Stimulated activated CD8-positive, alpha-beta memory T cell treated with anti-CD3 and anti-CD28 coated beads, Interleukin-15, amount 100 ng/mL, for 24 hours (primary cell): ENCODE measurements around the gene OVCH1.

Experiments used
- DNase-seq: peaks from one replicate; pipeline ENCODE4 v3.0.0-alpha.2; 2020; ENCODE audit warnings: low read depth

Gene OVCH1, protein sequence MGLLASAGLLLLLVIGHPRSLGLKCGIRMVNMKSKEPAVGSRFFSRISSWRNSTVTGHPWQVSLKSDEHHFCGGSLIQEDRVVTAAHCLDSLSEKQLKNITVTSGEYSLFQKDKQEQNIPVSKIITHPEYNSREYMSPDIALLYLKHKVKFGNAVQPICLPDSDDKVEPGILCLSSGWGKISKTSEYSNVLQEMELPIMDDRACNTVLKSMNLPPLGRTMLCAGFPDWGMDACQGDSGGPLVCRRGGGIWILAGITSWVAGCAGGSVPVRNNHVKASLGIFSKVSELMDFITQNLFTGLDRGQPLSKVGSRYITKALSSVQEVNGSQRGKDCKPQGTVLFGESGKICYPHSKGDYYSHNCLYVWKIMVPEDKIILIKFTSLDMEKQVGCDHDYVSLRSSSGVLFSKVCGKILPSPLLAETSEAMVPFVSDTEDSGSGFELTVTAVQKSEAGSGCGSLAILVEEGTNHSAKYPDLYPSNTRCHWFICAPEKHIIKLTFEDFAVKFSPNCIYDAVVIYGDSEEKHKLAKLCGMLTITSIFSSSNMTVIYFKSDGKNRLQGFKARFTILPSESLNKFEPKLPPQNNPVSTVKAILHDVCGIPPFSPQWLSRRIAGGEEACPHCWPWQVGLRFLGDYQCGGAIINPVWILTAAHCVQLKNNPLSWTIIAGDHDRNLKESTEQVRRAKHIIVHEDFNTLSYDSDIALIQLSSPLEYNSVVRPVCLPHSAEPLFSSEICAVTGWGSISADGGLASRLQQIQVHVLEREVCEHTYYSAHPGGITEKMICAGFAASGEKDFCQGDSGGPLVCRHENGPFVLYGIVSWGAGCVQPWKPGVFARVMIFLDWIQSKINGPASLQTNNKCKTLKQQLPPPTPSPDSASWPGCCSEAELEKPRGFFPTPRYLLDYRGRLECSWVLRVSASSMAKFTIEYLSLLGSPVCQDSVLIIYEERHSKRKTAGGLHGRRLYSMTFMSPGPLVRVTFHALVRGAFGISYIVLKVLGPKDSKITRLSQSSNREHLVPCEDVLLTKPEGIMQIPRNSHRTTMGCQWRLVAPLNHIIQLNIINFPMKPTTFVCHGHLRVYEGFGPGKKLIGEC

GRCh38 chr12:29497588-29497987, at the start of gene OVCH1:
TSS of gene OVCH1 (minus strand) at chr12:29497686. CDS start at chr12:29497686, 0 bp downstream.
- no peak for DNase-seq

DNA sequence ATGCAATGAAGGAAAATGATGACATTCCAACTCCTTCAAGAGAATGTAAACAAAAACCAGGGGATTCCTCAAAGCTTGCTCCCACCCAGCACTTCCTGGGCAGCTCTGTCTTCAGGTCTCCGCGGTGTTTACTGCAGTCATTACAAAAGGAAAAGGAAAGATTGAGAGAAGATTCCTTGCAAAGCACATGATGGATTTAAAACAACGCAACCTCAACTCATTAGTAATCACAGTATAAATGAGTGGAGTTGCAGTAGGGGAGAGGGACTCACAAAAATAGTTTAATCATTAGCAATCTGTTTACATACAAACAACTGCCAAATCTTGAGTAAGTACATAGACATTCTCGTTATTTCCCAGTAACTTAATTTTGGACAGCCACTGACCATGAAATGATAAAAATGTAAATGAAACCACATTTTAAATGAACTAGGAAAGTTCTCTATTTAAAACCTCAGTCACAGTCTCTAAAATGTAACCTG, 49.7 kb upstream of the OVCH1 start:
- no peak for DNase-seq

DNA sequence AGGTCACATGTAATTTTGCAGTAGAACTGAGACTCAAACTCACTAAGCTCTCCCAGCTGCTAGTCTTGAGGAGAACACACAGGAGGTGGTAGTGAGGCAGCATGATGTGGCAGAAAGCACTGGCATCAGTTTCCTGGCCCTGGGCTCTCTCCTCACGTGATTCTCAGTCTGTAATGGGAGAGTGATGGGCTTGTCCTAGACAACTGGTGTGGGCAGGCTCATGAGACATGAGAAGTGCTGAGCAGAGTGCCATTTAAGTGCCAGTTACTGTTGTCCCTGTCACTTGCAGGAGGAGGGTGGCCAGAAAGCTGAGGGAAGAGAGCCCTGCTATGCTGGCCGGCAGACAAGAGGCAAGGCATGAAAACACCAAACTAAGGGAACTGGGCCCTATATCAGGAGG, 48.5 kb upstream of the OVCH1 start:
- DNase-seq, result no peak

- no peak for DNase-seq
Observed at GRCh38 chr12:29545102-29545467, 47.6 kb upstream of the OVCH1 start.

- no peak for DNase-seq
Observed at GRCh38 chr12:29544428-29545101, 47.1 kb upstream of the OVCH1 start.

DNA sequence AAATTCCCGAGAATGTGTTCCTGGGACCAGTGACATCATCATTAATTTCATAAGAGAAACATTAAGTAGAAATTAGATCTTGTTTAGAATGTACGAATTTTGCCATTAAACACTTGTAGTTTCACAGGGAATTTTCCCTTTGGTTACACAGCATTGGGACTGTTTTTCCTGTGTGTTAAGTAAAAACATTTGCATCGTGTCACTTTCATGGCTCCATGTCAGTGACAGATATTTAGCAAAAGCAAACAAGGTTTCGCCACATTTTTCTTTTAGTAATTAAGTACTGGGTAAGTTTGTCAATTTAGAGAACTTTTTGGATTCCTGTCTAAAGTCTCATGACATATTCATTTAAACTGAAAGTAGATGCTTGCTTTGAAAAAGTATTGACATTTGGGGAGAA, 45.5 kb upstream of the OVCH1 start:
- no peak for DNase-seq

- DNase-seq, result no peak
Observed at GRCh38 chr12:29537298-29537697, 39.8 kb upstream of the OVCH1 start.

DNA sequence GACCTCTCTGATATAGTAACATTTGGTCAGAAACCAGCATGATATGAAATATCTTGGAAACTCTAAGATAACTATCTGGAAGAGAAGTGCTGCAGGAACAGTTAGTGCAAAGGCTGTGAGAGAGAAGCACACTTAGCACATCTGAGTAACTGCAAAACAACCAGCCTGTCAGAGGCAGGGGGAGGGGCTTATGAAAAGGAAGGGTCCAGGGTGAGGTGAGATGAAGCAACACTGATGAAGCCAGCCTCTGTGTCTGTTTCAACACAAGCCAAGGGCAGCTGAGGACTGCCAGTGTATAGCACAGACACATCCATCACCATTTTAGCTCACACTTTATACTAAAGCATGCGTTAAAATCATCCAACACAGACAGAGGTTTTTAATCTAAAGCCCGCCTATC, 37.4 kb upstream of the OVCH1 start:
- no peak for DNase-seq

DNA sequence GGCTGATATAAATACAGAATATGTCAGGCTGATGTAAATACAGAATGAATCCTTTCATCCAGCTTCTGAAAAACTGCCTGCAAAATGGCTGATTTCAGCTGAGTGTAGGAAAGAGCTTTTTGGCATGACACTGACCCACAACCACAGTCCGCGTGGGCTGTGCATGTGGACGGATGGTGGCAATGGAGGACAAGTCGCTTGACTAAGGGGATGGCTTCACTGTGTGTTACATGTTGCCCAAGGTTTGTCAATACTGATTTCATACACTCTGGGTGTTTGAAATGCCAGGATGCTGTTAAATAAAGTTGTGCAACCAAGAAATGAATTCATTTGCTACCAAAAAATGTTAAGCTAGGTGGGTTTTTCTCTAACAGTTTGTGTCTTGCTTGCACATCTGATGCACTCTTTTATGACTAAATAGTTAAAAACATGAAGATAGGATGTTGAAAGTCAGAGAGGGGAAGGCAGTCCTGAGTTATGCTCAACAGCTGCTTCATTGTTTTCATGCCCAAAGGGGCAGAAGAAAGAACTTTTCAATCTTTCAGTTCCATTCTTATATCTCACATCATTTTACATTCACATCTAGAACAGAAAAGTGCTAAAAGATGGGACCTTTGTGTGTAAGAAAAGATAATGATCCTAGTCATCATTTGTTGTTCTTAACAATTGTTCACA, 36.5 kb upstream of the OVCH1 start:
- no peak for DNase-seq

DNA sequence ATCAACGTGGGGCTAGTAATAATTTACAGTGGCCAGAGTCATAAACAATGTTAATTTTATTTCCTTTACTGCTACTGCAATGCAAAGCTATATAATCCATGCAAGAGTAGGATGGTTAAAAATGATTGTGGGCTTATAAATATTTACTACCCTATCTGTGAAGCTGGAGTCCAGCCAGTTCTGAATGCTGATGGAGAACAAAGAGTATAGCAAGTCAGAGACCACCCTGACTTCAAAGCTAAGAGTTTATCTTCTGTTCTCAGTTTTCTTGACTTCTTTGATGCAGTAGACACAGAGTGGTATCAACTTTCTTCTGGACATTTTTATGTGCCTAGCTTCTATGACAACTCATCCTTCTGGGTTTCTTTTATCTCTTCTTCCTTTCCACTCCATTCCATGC, 34.0 kb upstream of the OVCH1 start:
- no peak for DNase-seq

GRCh38 chr12:29530436-29530835, 33.0 kb upstream of the OVCH1 start:
- DNase-seq, result no peak

DNA sequence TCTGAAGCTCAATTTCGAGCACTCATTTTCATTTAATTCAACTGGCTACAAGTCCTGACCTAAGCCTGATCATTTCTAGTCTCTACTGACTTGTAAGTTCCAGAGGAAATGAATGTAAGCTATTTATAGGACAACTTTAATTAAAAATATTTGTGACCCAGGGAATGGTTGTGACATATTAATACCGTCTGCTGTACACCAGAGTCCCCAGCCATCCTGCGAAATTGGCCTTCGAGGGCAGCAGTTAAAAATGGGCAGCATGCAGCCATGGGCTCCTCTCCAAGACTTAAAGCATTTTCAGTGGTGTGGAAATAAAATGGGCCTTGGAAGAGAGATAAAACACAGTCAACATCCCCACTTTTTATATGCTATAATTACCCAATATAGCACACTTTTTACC, 30.7 kb upstream of the OVCH1 start:
- DNase-seq, result no peak

DNA sequence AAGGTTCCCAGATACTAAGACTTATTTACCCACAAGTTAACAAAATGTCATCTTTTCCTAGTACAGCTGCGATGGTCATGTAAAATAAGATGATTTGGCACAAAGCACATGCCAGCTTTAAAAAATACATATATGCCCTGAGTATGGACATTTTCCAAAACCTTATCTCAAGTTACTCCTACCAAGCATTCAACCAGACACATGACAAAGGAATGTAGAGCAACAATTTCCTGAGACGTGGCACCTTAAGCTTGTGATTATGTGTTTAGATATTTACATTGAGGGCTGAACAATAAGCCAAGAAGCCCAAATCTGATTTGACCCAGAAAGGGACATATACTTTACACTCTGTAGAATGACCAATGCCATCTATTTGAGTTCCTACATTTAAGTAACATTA, 24.5 kb upstream of the OVCH1 start:
- no peak for DNase-seq

GRCh38 chr12:29519585-29520182, 22.2 kb upstream of the OVCH1 start:
- no peak for DNase-seq

GRCh38 chr12:29518407-29518806, 20.9 kb upstream of the OVCH1 start:
- no peak for DNase-seq

- DNase-seq, result no peak
Observed at GRCh38 chr12:29517264-29517663, 19.8 kb upstream of the OVCH1 start.

DNA sequence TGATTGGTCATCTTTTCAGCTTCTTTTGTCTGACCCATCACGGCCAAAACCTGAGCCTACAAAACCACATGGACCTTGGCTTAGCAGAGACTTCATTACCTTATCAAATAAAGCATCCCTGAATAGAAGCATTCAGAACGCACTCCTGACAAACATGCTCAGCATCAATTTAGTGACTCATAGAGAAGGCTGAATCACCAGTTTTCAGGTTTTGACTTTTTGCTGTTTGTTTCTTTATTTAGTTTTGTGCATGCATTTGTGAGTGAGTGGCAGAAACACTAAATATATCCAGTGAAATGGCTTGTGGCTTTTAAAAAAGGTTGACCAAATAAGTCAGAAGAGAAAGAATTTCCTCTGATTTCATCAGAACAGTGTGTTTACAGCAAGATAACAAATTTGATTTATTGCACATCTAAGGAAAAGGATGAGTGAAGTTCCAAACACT, 19.0 kb upstream of the OVCH1 start:
- no peak for DNase-seq

DNA sequence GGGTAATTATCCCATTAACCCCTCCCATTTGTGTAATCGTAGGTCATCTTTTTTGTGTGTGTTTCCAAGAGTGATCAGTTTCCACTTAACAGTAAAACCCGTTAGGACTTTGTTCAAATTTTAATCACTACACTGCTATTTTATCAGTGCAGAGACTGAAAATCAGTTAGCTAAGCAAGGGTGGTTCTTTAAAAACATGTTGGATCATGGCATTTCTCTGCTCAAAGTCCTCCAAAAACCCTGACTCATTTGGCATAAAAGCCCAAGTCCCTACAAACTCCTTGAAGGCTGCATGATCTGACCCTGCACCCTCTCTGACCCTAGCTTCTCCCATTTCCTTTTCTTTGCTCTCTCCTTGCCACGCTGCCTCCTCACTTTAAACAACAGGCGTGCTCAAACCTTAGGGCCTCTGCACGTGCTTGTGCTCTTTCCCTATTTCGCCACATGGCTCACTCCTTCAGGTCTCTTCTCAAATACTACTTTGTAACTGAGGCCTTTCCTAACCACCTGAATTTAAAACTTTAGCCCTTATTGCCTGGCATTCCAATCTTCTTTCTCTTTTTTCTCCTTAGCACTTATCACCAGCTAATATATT, 13.2 kb upstream of the OVCH1 start:
- DNase-seq, result no peak

- DNase-seq, result no peak
Observed at GRCh38 chr12:29509503-29509902, 12.0 kb upstream of the OVCH1 start.

DNA sequence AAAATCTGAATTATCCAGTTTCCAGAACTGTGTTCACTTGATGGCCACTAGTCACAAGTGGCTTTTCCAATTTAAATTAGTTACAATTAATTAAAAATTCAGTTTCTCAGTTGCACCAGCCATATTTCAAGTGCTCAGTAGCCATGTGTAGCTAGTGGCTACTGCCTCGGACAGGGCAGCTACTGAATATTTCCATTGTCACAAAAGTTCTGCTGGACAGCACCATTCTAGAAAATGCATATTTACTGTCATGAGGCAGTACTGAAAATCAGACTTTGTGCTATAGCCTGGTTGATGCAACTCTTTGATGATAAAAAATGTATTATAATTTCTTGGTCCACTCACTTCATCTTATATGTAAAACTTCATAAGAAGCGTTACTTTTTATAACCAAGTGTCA, 11.5 kb upstream of the OVCH1 start:
- no peak for DNase-seq

- no peak for DNase-seq
Observed at GRCh38 chr12:29505122-29505521, 7.6 kb upstream of the OVCH1 start.
